Neuron (in vitro differentiated cells): ENCODE data around the gene SDHC.

Source experiments
- H2AFZ ChIP-seq: one replicate; pipeline ENCODE4 v1.6.1; 2013; ENCODE audit warnings: low read depth, mild to moderate bottlenecking, inconsistent platforms, low read length, moderate library complexity
- H3K27me3 ChIP-seq: one replicate; pipeline ENCODE4 v1.6.1; 2013; ENCODE audit warnings: low read length; ENCODE audit not compliant: insufficient read depth
- H3K36me3 ChIP-seq: one replicate; pipeline ENCODE4 v1.6.1; 2013; ENCODE audit warnings: low read length; ENCODE audit not compliant: insufficient read depth
- H3K4me1 ChIP-seq: one replicate; pipeline ENCODE4 v1.6.1; 2013; ENCODE audit warnings: low read length; ENCODE audit not compliant: insufficient read depth
- H3K4me3 ChIP-seq: 2 replicates; pipeline ENCODE4 v1.5.1; 2013; ENCODE audit warnings: mild to moderate bottlenecking, low read length, moderate library complexity
- H3K9me3 ChIP-seq: one replicate; pipeline ENCODE4 v1.6.1; 2013; ENCODE audit warnings: low read length

The SDHC gene

DNA sequence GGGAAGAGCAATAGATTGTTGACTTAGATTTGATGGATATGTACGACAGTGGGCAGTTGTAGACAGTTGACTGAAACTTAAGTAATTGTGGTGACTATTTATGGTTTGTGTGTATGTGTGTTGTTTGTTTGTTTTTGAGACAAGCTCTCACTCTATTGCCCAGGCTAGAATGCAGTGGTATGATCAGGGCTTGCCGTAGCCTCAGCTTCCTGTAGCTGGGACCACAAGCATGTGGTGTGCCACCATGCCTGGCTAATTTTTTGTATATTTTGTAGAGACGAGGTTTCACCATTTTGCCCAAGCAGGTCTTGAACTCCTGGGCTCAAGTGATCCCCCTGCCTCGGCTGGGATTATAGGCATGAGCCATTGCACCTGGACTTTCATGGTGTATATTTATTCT is 9.8 kb downstream of the SDHC start:
- no peak overlapping the region for H2AFZ ChIP-seq
- no peaks in the 10 kb centered on the region for H3K27me3 ChIP-seq
- no peak overlapping the region for H3K4me3 ChIP-seq
- H3K4me1 ChIP-seq, result no peaks in the 10 kb centered on the region
- peaks cover 33% of the 10 kb centered on the region for H3K36me3 ChIP-seq
- no peaks in the 10 kb centered on the region for H3K9me3 ChIP-seq

DNA sequence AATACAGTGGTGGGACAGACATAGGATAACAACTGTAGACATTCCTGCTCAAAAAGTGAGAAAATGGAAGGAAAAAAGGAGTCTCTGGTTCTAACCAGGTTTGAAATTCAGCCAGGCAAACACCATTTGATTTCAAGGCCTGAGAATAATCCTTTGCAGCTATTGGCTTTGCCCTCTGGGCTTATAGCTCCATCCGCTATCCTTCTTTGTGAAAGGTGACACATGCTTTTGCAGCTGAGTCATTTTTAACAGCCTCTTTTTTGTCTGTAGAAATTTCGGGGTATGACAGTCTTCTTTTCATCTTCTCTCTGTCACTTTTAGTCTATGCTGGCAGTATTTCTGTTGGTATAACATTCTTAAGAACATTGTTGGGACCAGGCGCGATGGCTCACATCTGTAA is 16.2 kb downstream of the SDHC start:
- Histone ChIP-seq H3K4me1 (no peaks in the 10 kb centered on the region), H3K9me3 (no peaks in the 10 kb centered on the region), H2AFZ (no peak overlapping the region), H3K36me3 (peaks cover 69% of the 10 kb centered on the region), H3K27me3 (no peaks in the 10 kb centered on the region), H3K4me3 (no peak overlapping the region)

- no peaks in the 10 kb centered on the region for H3K4me1 ChIP-seq
- peaks cover 71% of the 10 kb centered on the region for H3K36me3 ChIP-seq
- H3K27me3 ChIP-seq, result no peaks in the 10 kb centered on the region
- H3K4me3 ChIP-seq, result no peak overlapping the region
- H3K9me3 ChIP-seq, result no peaks in the 10 kb centered on the region
- H2AFZ ChIP-seq, result no peak overlapping the region
Observed at GRCh38 chr1:161333166-161333565, 19.0 kb downstream of the SDHC start.

- H3K27me3 ChIP-seq, result no peaks in the 10 kb centered on the region
- H3K4me1 ChIP-seq, result no peaks in the 10 kb centered on the region
- H3K4me3 ChIP-seq, result no peak overlapping the region
- no peaks in the 10 kb centered on the region for H3K9me3 ChIP-seq
- H2AFZ ChIP-seq, result no peak overlapping the region
- H3K36me3 ChIP-seq, result peaks cover 54% of the 10 kb centered on the region
Observed at GRCh38 chr1:161335796-161336195, 21.6 kb downstream of the SDHC start.

DNA sequence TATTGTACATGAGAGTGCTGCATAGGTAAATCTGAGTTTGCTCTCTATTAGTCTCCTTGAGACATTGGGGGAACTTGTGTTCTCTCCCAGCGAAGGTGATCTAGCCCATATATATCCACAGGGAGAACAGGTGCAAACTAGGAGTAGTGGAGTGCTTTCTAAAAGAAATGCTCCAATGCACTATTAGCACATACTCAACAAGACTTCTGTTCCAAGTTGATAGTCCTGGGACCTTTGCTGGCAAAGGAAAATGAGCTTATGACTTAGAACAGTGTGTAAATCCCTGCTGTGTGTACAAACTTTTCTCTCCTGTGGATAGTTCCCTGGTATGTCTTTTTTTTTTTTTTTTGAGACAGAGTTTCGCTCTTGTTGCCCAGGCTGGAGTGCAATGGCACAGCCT is 28.0 kb downstream of the SDHC start:
- Histone ChIP-seq H2AFZ (no peak overlapping the region), H3K9me3 (no peaks in the 10 kb centered on the region), H3K4me3 (no peak overlapping the region), H3K4me1 (no peaks in the 10 kb centered on the region), H3K27me3 (no peaks in the 10 kb centered on the region), H3K36me3 (peaks cover 41% of the 10 kb centered on the region)

DNA sequence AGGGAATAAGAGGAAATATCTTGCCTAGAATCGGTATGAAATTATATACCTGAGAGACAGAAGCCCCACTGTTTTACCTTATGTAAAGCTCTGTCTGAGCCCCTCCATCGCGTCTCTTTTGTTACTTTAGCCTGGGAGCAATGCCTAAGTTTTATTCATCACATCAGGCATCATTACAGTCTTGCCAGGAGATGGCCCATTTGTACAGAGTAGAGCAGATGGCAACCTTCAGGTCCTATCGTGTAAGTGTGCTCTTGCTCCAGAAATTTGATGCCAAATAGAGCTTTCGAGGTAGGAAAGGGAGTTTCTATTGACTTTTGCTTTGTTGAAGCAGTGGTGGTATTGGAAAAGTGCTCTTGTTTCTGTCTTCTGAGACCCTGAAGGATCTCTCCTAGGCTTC is 28.6 kb downstream of the SDHC start:
- Histone ChIP-seq H2AFZ (no peak overlapping the region), H3K27me3 (no peaks in the 10 kb centered on the region), H3K4me3 (no peak overlapping the region), H3K4me1 (no peaks in the 10 kb centered on the region), H3K9me3 (no peaks in the 10 kb centered on the region), H3K36me3 (peaks cover 39% of the 10 kb centered on the region)

- no peak overlapping the region for H3K4me3 ChIP-seq
- no peaks in the 10 kb centered on the region for H3K9me3 ChIP-seq
- H3K36me3 ChIP-seq, result peaks cover 21% of the 10 kb centered on the region
- H2AFZ ChIP-seq, result no peak overlapping the region
- H3K4me1 ChIP-seq, result no peaks in the 10 kb centered on the region
- H3K27me3 ChIP-seq, result no peaks in the 10 kb centered on the region
Observed at GRCh38 chr1:161350671-161351070, 36.5 kb downstream of the SDHC start.

DNA sequence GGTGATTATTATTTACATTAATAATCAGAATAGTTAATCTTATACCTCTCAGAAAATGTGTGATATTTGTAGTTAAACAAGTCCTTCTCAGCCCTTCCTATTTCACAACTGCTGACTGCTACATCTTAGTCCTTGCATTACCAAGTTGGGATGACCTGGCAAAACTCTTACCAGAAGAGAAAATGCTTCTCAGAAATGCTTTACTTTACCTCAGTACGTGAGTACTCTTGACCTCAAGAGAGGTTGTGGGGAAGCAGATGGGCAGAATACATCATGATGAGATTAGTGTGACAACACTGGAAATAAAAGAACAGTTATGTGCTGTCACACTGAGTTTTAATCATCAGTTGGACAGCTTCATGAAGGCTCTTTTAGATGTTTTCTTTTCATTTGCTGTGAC is 37.3 kb downstream of the SDHC start:
- no peak overlapping the region for H2AFZ ChIP-seq
- no peaks in the 10 kb centered on the region for H3K27me3 ChIP-seq
- peaks cover 18% of the 10 kb centered on the region for H3K36me3 ChIP-seq
- H3K9me3 ChIP-seq, result no peaks in the 10 kb centered on the region
- no peaks in the 10 kb centered on the region for H3K4me1 ChIP-seq
- no peak overlapping the region for H3K4me3 ChIP-seq

DNA sequence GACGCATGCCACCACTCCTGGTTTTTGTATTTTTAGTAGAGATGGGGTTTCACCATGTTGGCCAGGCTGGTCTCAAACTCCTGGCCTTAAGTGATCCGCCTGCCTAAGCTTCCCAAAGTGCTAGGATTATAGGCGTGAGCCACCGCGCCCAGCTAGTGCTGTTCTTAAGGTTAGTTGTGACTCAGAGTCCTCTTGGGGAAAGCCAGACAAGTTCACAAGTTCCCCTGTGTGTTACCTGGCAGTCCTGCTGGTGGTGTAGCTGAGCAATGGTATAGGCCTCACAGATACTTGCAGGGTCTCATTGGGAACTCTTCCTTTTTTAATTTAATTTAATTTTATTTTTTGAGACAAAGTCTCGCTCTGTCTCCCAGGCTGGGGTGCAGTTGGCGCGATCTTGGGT is 42.9 kb downstream of the SDHC start:
- Histone ChIP-seq H3K4me3 (no peak overlapping the region), H3K36me3 (peaks cover 21% of the 10 kb centered on the region), H3K4me1 (no peaks in the 10 kb centered on the region), H3K9me3 (no peaks in the 10 kb centered on the region), H3K27me3 (no peaks in the 10 kb centered on the region), H2AFZ (no peak overlapping the region)

DNA sequence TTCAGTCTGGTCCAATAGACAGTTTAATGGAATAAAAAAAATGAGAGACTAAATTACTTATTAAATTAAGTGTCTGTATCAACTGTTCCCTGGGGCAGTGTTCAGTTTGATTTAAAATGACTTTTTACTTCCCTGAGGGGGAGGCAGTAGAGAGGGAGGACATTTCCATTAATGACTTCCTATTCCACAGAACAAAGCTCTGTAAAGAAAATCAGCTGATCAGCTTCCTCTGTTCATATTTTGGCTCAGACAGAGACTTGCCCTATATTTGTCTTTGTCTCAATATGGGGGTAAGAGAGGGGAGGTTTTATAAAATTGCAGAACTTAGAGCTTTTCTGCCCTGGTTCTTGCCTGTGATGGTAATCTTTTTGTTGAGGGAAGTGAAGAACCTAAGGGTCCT is 45.1 kb downstream of the SDHC start:
- no peaks in the 10 kb centered on the region for H3K27me3 ChIP-seq
- no peak overlapping the region for H2AFZ ChIP-seq
- H3K36me3 ChIP-seq, result peaks cover 25% of the 10 kb centered on the region
- no peaks in the 10 kb centered on the region for H3K4me1 ChIP-seq
- no peaks in the 10 kb centered on the region for H3K9me3 ChIP-seq
- no peak overlapping the region for H3K4me3 ChIP-seq

GRCh38 chr1:161364332-161364731 is 50.2 kb downstream of the SDHC start:
- no peak overlapping the region for H2AFZ ChIP-seq

DNA sequence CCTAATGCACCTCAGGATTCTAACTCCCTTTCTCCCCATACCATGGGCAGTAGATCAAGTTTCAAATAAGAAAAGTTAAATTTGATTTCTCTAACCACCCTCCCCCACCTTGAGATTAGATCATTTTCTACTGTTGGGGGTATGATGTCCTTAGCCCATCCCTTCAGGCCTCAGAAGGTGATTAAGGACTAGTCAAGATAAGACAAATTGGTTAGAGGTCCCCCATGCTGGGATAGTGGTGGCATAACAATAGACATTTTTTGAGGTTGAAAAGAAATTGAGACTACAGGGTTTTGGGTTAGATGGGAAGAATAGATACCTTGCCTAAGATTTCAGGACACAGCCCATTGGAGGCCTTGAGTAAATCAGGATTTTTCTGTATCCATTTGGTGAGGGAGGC is 51.0 kb downstream of the SDHC start:
- peaks cover 12% of the 10 kb centered on the region for H3K4me1 ChIP-seq
- H3K4me3 ChIP-seq, result no peak overlapping the region
- H3K36me3 ChIP-seq, result peaks cover 29% of the 10 kb centered on the region
- H3K27me3 ChIP-seq, result no peaks in the 10 kb centered on the region
- no peaks in the 10 kb centered on the region for H3K9me3 ChIP-seq
- no peak overlapping the region for H2AFZ ChIP-seq

More at GRCh38 chr1:161364332-161364731, 50.2 kb downstream of the SDHC start:
- no peak overlapping the region for H3K4me3 ChIP-seq
- peaks cover 34% of the 10 kb centered on the region for H3K36me3 ChIP-seq
- no peaks in the 10 kb centered on the region for H3K27me3 ChIP-seq
- no peaks in the 10 kb centered on the region for H3K9me3 ChIP-seq
- H3K4me1 ChIP-seq, result peaks cover 12% of the 10 kb centered on the region

- H3K4me1 ChIP-seq, result peaks cover 12% of the 10 kb centered on the region
- peak within 1 kb of the TSS; percentile 27 for H2AFZ ChIP-seq
- no peaks in the 10 kb centered on the region for H3K9me3 ChIP-seq
- no peak within 1 kb of the TSS for H3K4me3 ChIP-seq
- H3K27me3 ChIP-seq, result no peaks in the 10 kb centered on the region
- H3K36me3 ChIP-seq, result peaks cover 26% of the 10 kb centered on the region
Observed at GRCh38 chr1:161367684-161368400, 53.7 kb downstream of the SDHC start, which contains the start of gene CFAP126. TSS of gene CFAP126 (minus strand) at chr1:161367876. CDS start at chr1:161367868, 8 bp downstream.

- Histone ChIP-seq H3K4me3 (no peak overlapping the region), H2AFZ (no peak overlapping the region), H3K36me3 (no peaks in the 10 kb centered on the region), H3K4me1 (no peaks in the 10 kb centered on the region), H3K27me3 (no peaks in the 10 kb centered on the region), H3K9me3 (no peaks in the 10 kb centered on the region)
Observed at GRCh38 chr1:161373442-161373841, 59.3 kb downstream of the SDHC start.
